SJCRH30 (cell line): ENCODE results near the gene VWA5A. TPM values are rescaled to one million over a fixed set of nuclear protein-coding genes. Genes with fewer than 3 reads are reported as not detected.

ENCODE experiments used
- total RNA-seq: library from RNA; depleted of rRNA; stranded (reverse); fragments of >200 nt; shearing (Covaris generic); gene quantifications from 2 replicates; pipeline ENCODE4 v1.2.3, GENCODE V29; 2014; rRNA removed

VWA5A gene
- total RNA-seq, 1 experiment from 2014 or later: 38.1 TPM

Other genes with a start within 250 kb of the VWA5A start
- not detected in 2 replicates for gene TMEM225, start 229.8 kb upstream of the VWA5A start, total RNA-seq
- not detected in 2 replicates for gene OR8D4, start 213.3 kb upstream of the VWA5A start, total RNA-seq
- gene OR4D5, start 175.8 kb upstream of the VWA5A start, total RNA-seq: not detected in 2 replicates
- not detected in 2 replicates for gene OR6T1, start 171.6 kb upstream of the VWA5A start, total RNA-seq
- not detected in 2 replicates for gene OR10S1, start 137.7 kb upstream of the VWA5A start, total RNA-seq
- gene OR10G6, start 120.3 kb upstream of the VWA5A start, total RNA-seq: not detected in 2 replicates
- gene OR10G4, start 102.5 kb upstream of the VWA5A start, total RNA-seq: not detected in 2 replicates
- not detected in 2 replicates for gene OR10G9, start 92.4 kb upstream of the VWA5A start, total RNA-seq
- gene OR10G8, start 88.7 kb upstream of the VWA5A start, total RNA-seq: not detected in 2 replicates
- not detected in 2 replicates for gene OR10G7, start 74.1 kb upstream of the VWA5A start, total RNA-seq
- not detected in 2 replicates for gene OR10D3, start 67.9 kb downstream of the VWA5A start, total RNA-seq
- not detected in 2 replicates for gene OR8G1, start 125.6 kb downstream of the VWA5A start, total RNA-seq
- not detected in 2 replicates for gene OR8G5, start 140.9 kb downstream of the VWA5A start, total RNA-seq
- gene OR8D1, start 198.5 kb downstream of the VWA5A start, total RNA-seq: not detected in 2 replicates
- not detected in 2 replicates for gene OR8D2, start 204.7 kb downstream of the VWA5A start, total RNA-seq